H1 (cell line): ENCODE results near the gene AP1G2.
"Not testable (repeated sequence)": the region's sequence is repeated elsewhere in the genome, so short reads cannot be mapped to it uniquely, and the experiment has no call there.

Source experiments
- CHD1 ChIP-seq: IDR thresholded peaks from 2 replicates; pipeline ENCODE4 v1.6.1; 2012; ENCODE audit warnings: low read depth, low read length, improper control_type of control experiment
- CHD2 ChIP-seq: IDR thresholded peaks from 2 replicates; pipeline ENCODE4 v1.6.1; 2012; ENCODE audit warnings: low read length, improper control_type of control experiment
- GABPA ChIP-seq: IDR thresholded peaks from 2 replicates; pipeline ENCODE4 v1.6.1; 2011; ENCODE audit warnings: mild to moderate bottlenecking, low read length, moderate library complexity, borderline replicate concordance; ENCODE audit not compliant: insufficient read depth
- KDM1A ChIP-seq: fragments of 200-600, 300-600 bp; sonication (generic); IDR thresholded peaks from 2 replicates; pipeline ENCODE4 v1.7.1; 2016; ENCODE audit warnings: mild to moderate bottlenecking, low read length, borderline replicate concordance
- NRF1 ChIP-seq: IDR thresholded peaks from 2 replicates; pipeline ENCODE4 v1.6.1; 2011; ENCODE audit warnings: mild to moderate bottlenecking, low read depth, low read length, improper control_type of control experiment
- POLR2A ChIP-seq, 2 experiments: IDR thresholded peaks; 1 replicate in 1 of 2; 2 replicates in 1 of 2; pipeline ENCODE4 v1.6.1; 2011; ENCODE audit warnings: low read depth in 2 of 2, low read length in 2 of 2, mild to moderate bottlenecking in 2 of 2; ENCODE audit errors: control extremely low read depth in 1 of 2
- POLR2AphosphoS5 ChIP-seq: IDR thresholded peaks from 2 replicates; pipeline ENCODE4 v1.6.1; 2011; ENCODE audit warnings: low read depth, low read length
- TAF7 ChIP-seq: optimal IDR thresholded peaks from 2 replicates; pipeline ENCODE3; 2011; ENCODE audit warnings: low read depth, mild to moderate bottlenecking, inconsistent platforms, low read length, moderate library complexity, borderline replicate concordance
- YY1 ChIP-seq: IDR thresholded peaks from 2 replicates; pipeline ENCODE4 v1.6.1; 2011; ENCODE audit warnings: low read depth, mild to moderate bottlenecking, low read length
- TF ChIP-seq, protein P1 (sequence below): IDR thresholded peaks from 2 replicates; pipeline ENCODE4 v1.6.1; 2012; ENCODE audit warnings: inconsistent platforms
- TF ChIP-seq, protein P2 (sequence below): IDR thresholded peaks from 2 replicates; pipeline ENCODE4 v1.6.1; 2012; ENCODE audit warnings: low read length, inconsistent platforms

DNA sequence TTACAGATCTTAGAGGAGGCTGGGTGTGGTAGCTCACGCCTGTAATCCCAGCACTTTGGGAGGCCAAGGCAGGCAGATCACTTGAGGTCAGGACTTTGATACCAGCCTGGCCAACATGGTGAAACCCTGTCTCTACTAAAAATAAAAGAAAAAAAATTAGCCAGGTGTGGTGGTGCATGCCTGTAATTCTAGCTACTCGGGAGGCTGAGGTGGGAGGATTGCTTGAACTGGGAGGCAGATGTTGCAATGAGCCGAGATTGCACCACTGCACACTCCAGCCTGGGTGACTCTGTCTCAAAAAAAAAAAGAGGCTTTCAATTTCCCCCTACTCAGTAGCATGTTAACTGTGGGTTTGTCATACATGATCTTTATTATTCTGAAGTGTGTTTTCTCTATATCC is 26.6 kb upstream of the AP1G2 start:
- not testable (repeated sequence) for TF ChIP-seq POLR2AphosphoS5; KDM1A; NRF1; CHD1; YY1; TAF7; GABPA; CHD2; POLR2A (IDR thresholded peaks at IDR 0.05; ENCODE audit: control extremely low read depth in 1 of 2, low read depth in 2 of 2, low read length in 2 of 2)
- TF ChIP-seq, protein P1, sequence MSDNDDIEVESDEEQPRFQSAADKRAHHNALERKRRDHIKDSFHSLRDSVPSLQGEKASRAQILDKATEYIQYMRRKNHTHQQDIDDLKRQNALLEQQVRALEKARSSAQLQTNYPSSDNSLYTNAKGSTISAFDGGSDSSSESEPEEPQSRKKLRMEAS = not testable (repeated sequence)
- TF ChIP-seq, protein P2, sequence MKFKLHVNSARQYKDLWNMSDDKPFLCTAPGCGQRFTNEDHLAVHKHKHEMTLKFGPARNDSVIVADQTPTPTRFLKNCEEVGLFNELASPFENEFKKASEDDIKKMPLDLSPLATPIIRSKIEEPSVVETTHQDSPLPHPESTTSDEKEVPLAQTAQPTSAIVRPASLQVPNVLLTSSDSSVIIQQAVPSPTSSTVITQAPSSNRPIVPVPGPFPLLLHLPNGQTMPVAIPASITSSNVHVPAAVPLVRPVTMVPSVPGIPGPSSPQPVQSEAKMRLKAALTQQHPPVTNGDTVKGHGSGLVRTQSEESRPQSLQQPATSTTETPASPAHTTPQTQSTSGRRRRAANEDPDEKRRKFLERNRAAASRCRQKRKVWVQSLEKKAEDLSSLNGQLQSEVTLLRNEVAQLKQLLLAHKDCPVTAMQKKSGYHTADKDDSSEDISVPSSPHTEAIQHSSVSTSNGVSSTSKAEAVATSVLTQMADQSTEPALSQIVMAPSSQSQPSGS = not testable (repeated sequence)
